HG02642 (cell line): ENCODE results near the gene NXPH4.
A peak's percentile ranks its signal among the peaks of the same experiment; 100 is the strongest.

Experiments used
- ATAC-seq: cut with Tn5 transposase; IDR thresholded peaks from one replicate; pipeline ENCODE4 v1.9.1; 2021; ENCODE audit warnings: mild to moderate bottlenecking; ENCODE audit not compliant: unreplicated experiment, poor library complexity

NXPH4 gene

GRCh38 chr12:57182918-57183575, 33.5 kb upstream of the NXPH4 start:
- ATAC-seq, result peak; percentile 89

DNA sequence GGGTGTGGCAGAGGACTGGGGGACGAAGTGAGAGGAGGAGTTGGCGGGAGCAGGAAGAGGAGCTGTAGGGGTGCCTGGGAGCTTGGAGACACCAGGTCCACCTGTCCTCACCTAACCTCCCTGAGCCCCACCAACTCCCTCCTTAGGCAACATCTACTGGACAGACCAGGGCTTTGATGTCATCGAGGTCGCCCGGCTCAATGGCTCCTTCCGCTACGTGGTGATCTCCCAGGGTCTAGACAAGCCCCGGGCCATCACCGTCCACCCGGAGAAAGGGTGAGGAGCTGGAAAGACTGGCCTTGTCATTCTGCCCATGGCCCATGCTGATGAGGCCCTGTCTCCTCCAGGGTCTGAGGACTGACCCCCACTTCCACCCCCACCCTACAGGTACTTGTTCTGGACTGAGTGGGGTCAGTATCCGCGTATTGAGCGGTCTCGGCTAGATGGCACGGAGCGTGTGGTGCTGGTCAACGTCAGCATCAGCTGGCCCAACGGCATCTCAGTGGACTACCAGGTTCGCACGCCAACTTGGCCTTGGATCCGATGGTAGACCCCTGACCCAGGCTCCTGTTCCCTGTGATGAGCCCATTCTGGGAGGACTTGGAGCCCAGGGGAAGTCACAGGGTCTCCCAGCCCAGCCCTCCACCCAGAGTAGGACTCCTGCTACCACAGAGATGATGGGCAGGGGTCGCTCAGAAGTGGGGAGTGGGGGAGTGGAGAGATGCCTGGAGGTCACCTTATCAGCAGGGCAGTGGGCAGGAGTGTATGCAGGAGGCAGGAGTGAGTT, 32.5 kb upstream of the NXPH4 start:
- no peak for ATAC-seq

DNA sequence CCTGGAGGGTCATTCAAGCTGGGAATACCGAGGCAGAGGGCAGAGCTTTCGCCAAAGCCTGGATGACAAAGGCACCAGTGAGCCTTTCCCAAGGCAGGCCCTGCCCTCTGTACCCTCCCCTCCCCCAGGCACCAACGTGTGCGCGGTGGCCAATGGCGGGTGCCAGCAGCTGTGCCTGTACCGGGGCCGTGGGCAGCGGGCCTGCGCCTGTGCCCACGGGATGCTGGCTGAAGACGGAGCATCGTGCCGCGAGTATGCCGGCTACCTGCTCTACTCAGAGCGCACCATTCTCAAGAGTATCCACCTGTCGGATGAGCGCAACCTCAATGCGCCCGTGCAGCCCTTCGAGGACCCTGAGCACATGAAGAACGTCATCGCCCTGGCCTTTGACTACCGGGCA, 31.2 kb upstream of the NXPH4 start:
- ATAC-seq, result no peak

DNA sequence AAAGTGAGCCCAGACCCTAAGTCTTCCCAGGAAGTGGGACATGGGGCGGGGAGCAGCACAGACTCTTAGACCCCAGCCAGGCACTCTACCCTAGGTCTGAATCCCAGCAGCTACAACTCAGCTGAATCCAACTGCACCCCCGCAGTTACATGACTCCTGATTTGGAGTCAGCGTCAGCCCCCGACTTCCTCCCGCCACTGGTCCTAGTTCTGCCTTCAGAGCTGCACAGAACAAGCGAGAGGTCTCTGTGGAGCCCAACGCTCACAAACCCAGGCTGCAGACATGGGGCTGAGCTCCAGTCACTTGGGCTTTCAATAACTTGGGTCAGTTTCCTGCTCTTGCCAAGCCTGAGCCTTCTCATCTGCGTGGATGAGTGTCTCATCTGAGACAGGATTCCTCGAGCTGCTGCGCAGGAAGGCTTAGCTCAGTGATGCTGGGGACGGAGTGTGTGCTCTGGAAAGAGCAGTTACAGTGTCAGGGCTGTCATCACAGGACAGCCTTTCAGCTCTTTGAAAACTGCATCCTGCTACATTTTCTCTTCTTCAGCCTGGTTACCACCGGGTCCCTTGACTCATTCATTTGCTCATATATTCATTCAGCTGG, 30.6 kb upstream of the NXPH4 start:
- no peak for ATAC-seq

GRCh38 chr12:57187222-57188089, 29.1 kb upstream of the NXPH4 start:
- no peak for ATAC-seq

DNA sequence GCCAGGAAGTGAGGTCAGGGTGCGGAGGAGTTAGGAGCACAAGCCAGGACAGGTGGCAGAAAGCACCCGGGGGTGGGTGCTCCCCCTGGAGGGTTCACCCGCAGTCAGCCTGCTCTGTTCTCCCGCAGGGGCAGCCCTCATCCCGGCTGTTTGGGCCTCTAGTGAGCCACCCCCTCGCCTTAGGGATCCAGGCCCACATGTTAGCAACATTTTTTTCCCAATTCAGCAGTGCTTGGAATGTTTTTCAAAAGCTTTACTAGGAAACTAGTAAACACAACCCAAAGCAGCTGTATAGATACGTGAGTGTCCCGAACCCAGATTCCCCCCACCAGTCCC, 28.5 kb upstream of the NXPH4 start:
- no peak for ATAC-seq

- no peak for ATAC-seq
Measured at GRCh38 chr12:57190037-57190436, 26.6 kb upstream of the NXPH4 start.

- ATAC-seq, result no peak
Measured at GRCh38 chr12:57190821-57191220, 25.8 kb upstream of the NXPH4 start.

DNA sequence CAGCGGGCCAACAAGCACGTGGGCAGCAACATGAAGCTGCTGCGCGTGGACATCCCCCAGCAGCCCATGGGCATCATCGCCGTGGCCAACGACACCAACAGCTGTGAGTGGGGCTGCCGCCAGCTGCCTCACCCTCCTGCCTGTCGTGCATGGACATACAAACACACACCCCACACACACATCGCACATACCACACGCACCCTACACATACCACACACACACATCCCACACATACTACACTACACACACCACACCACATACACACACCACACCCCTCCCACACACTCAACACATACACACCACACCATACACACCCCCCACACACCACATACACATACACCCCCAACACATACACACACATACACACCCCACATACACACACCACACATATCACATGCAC, 25.2 kb upstream of the NXPH4 start:
- ATAC-seq, result no peak

GRCh38 chr12:57192920-57193319, 23.7 kb upstream of the NXPH4 start:
- ATAC-seq, result no peak

GRCh38 chr12:57193706-57194245, 22.8 kb upstream of the NXPH4 start:
- ATAC-seq, result no peak

- ATAC-seq, result no peak
Measured at GRCh38 chr12:57194253-57194652, 22.3 kb upstream of the NXPH4 start.

DNA sequence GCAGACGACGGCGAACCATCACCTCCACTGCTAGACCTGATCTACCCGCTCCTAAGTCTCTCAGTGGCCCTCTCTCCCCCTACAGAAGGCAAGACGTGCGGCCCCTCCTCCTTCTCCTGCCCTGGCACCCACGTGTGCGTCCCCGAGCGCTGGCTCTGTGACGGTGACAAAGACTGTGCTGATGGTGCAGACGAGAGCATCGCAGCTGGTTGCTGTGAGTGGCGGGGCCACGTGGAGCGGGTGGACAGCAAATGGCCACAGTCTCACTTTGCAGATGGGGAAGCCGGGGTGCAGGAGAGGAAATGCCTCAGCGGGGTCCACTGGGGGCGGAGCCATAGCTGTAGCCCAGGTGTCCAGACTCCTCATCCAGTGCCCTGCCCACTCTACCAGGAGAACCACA, 21.4 kb upstream of the NXPH4 start:
- no peak for ATAC-seq

DNA sequence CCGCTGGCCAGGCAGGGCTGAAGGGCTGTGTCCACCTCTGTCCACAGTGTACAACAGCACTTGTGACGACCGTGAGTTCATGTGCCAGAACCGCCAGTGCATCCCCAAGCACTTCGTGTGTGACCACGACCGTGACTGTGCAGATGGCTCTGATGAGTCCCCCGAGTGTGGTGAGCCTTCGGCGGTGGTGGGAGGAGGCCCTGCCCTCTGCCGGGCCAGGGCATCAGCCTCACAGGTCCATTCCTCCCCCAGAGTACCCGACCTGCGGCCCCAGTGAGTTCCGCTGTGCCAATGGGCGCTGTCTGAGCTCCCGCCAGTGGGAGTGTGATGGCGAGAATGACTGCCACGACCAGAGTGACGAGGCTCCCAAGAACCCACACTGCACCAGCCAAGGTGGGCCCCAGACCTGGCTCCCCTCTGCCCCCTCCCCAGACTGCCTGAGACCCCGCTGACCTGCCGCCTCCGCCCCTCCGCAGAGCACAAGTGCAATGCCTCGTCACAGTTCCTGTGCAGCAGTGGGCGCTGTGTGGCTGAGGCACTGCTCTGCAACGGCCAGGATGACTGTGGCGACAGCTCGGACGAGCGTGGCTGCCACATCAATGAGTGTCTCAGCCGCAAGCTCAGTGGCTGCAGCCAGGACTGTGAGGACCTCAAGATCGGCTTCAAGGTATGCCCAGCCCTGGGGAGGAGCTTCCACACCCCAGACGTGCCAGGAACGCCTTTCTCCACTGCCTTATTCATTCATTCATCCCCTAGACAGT, 20.8 kb upstream of the NXPH4 start:
- no peak for ATAC-seq

GRCh38 chr12:57196439-57196838, 20.2 kb upstream of the NXPH4 start:
- no peak for ATAC-seq

GRCh38 chr12:57196956-57197355, 19.6 kb upstream of the NXPH4 start:
- no peak for ATAC-seq

DNA sequence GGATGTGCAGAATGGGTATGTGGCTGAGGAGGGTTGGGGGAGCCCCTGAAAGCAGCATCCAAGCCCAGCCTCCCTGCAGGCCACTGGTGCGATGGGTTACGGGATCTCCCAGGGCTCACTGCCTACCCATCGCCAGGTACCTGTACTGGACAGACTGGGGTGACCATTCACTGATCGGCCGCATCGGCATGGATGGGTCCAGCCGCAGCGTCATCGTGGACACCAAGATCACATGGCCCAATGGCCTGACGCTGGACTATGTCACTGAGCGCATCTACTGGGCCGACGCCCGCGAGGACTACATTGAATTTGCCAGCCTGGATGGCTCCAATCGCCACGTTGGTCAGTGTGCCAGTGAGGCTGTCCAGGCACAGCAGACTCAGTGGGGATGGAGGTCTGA, 18.3 kb upstream of the NXPH4 start:
- no peak for ATAC-seq

GRCh38 chr12:57199191-57199590, 17.4 kb upstream of the NXPH4 start:
- no peak for ATAC-seq

DNA sequence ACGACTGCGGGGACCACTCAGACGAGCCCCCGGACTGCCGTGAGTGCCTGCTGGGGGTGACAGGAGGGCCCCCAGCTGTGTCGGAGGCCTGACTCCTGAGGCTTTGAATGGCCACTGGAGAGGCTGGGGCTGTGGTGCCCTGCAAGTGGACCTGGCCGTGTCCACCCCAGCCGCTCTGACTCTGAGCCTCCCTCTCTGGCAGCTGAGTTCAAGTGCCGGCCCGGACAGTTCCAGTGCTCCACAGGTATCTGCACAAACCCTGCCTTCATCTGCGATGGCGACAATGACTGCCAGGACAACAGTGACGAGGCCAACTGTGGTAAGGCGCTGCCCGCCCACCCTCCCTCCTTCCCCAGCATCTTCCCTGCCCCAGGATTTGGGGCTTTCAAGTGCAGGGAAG, 16.1 kb upstream of the NXPH4 start:
- ATAC-seq, result no peak

GRCh38 chr12:57201219-57201618, 15.4 kb upstream of the NXPH4 start:
- ATAC-seq, result no peak
